Mesothelial cell of epicardium (in vitro differentiated cells): ENCODE results near the gene NINL. TPM values are rescaled to one million over a fixed set of nuclear protein-coding genes. Genes with fewer than 3 reads are reported as not detected.
A peak's percentile ranks its signal among the peaks of the same experiment; 100 is the strongest.

ENCODE experiments used
- DNase-seq, 2 experiments: peaks; one replicate each; pipeline ENCODE4 v3.0.0; 2021; ENCODE audit warnings: low spot score in 2 of 2; ENCODE audit not compliant: unreplicated experiment in 2 of 2
- H3K27ac Mint-ChIP-seq: 2 replicates; pipeline ENCODE4 v1.8.0; 2021; ENCODE audit warnings: mixed read lengths
- H3K27me3 Mint-ChIP-seq: 2 replicates; pipeline ENCODE4 v1.8.0; 2021; ENCODE audit warnings: low read depth, mixed read lengths
- H3K36me3 Mint-ChIP-seq: 2 replicates; pipeline ENCODE4 v1.8.0; 2021; ENCODE audit warnings: mixed read lengths
- H3K4me1 Mint-ChIP-seq: 2 replicates; pipeline ENCODE4 v1.8.0; 2021; ENCODE audit warnings: mixed read lengths
- H3K4me3 Mint-ChIP-seq: 2 replicates; pipeline ENCODE4 v1.8.0; 2021; ENCODE audit warnings: mild to moderate bottlenecking, moderate library complexity, mixed read lengths
- H3K9me3 Mint-ChIP-seq: 2 replicates; pipeline ENCODE4 v1.8.0; 2021; ENCODE audit warnings: mixed read lengths
- CTCF ChIP-seq: fragments of 200-600 bp; sonication (generic); IDR thresholded peaks from one replicate; pipeline ENCODE4 v1.5.0; 2021; ENCODE audit warnings: antibody characterized with exemption; ENCODE audit not compliant: unreplicated experiment
- total RNA-seq: library from RNA; stranded (reverse); gene quantifications from 3 replicates; pipeline ENCODE4 v1.2.1, GENCODE V29; 2021

NINL gene
- total RNA-seq, 1 donor from 2014 or later: 85.9 TPM

GRCh38 chr20:25573288-25574251, 11.8 kb downstream of the NINL start:
- Mint-ChIP-seq H3K4me3 (no peak overlapping the region), H3K4me1 (peaks cover 27% of the 10 kb centered on the region), H3K27ac (peak overlapping the region; percentile 78), H3K27me3 (no peaks in the 10 kb centered on the region), H3K36me3 (peaks cover 32% of the 10 kb centered on the region), H3K9me3 (no peaks in the 10 kb centered on the region)
- no peak for DNase-seq
- TF ChIP-seq CTCF: no peak

- Mint-ChIP-seq H3K27ac (no peak overlapping the region), H3K36me3 (peaks cover 43% of the 10 kb centered on the region), H3K4me1 (peaks cover 27% of the 10 kb centered on the region), H3K9me3 (peaks cover 5% of the 10 kb centered on the region), H3K4me3 (no peak overlapping the region), H3K27me3 (no peaks in the 10 kb centered on the region)
- no peak for TF ChIP-seq CTCF
- DNase-seq: no peak
Measured at GRCh38 chr20:25571817-25572216, 13.5 kb downstream of the NINL start.

GRCh38 chr20:25571240-25571639, 14.1 kb downstream of the NINL start:
- DNase-seq: no peak
- Mint-ChIP-seq H3K27ac (peak overlapping the region; percentile 79), H3K9me3 (peaks cover 5% of the 10 kb centered on the region), H3K4me1 (peaks cover 29% of the 10 kb centered on the region), H3K36me3 (peaks cover 45% of the 10 kb centered on the region), H3K27me3 (no peaks in the 10 kb centered on the region), H3K4me3 (no peak overlapping the region)
- TF ChIP-seq CTCF: no peak

- no peak for TF ChIP-seq CTCF
- Mint-ChIP-seq H3K4me1 (peaks cover 38% of the 10 kb centered on the region), H3K36me3 (peaks cover 41% of the 10 kb centered on the region), H3K27ac (no peak overlapping the region), H3K27me3 (no peaks in the 10 kb centered on the region), H3K9me3 (peaks cover 5% of the 10 kb centered on the region), H3K4me3 (no peak overlapping the region)
- no peak for DNase-seq
Measured at GRCh38 chr20:25570148-25570530, 15.2 kb downstream of the NINL start.

- no peak overlapping the region for H3K4me3 Mint-ChIP-seq
- no peak for DNase-seq
- no peak for TF ChIP-seq CTCF
- H3K36me3 Mint-ChIP-seq: peaks cover 37% of the 10 kb centered on the region
- no peaks in the 10 kb centered on the region for H3K27me3 Mint-ChIP-seq
- peaks cover 13% of the 10 kb centered on the region for H3K9me3 Mint-ChIP-seq
- H3K4me1 Mint-ChIP-seq: peaks cover 23% of the 10 kb centered on the region
- H3K27ac Mint-ChIP-seq: peak overlapping the region; percentile 17
Measured at GRCh38 chr20:25567286-25567685, 18.0 kb downstream of the NINL start.
